Measurements from ENCODE around the gene ANAPC4.

The ANAPC4 gene

DNA sequence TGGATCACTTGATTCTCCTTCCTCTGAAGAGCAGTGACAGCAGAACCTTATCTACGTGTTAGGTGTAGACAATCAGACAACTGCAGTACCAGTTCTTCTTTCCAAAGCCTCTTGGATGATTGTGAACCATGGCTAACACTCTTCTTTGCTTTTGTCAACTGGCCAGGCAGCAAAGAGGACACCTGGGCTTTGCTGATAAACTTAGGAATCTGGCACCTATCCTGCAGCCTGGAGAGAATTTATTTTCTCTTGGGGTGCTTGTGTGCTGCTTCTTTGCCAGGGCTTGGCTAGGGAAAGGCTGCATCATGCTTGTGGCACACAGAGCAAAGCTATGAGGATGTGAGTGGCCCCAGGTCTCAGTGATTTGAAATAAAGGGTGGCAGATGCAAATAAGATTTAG lies 77.4 kb downstream of the ANAPC4 start:
- Histone ChIP-seq H3K4me3 (ENCODE audit: insufficient read depth in 1 of 2, low read depth in 1 of 2, low read length in 2 of 2) (no peak overlapping the region), H2AK5ac (ENCODE audit: low read length, severe bottlenecking) (no peak overlapping the region), H2AFZ (ENCODE audit: low read depth, low read length) (no peak overlapping the region), H3K14ac (ENCODE audit: low read length in 2 of 2) (no peak overlapping the region), H3K4me1 (ENCODE audit: control insufficient read depth, insufficient read depth, low read depth, low read length) (no peaks in the 10 kb centered on the region), H3K23ac (ENCODE audit: low read length in 2 of 2) (no peak overlapping the region), H3K36me3 (ENCODE audit: control insufficient read depth in 1 of 2, insufficient read depth in 2 of 2, low read depth in 1 of 2, low read length in 2 of 2) (no peaks in the 10 kb centered on the region), H3K18ac (ENCODE audit: low read depth in 1 of 2, low read length in 2 of 2) (no peak overlapping the region), H3K27ac (ENCODE audit: low read length, poor library complexity, severe bottlenecking) (no peak overlapping the region), H3K9me3 (ENCODE audit: control insufficient read depth, low read length) (no peaks in the 10 kb centered on the region), H4K91ac (ENCODE audit: low read length) (no peak overlapping the region), H3K79me1 (replicated peaks; ENCODE audit: low read length, poor library complexity, severe bottlenecking) (no peaks in the 10 kb centered on the region), H4K8ac (ENCODE audit: low read length) (no peak overlapping the region), H3K4ac (ENCODE audit: low read depth in 1 of 2, low read length in 2 of 2) (no peak overlapping the region), H2BK15ac (ENCODE audit: low read depth, poor library complexity, severe bottlenecking) (no peak overlapping the region), H3K9ac (ENCODE audit: low read length) (no peak overlapping the region), H2BK5ac (ENCODE audit: low read depth, low read length, poor library complexity, severe bottlenecking) (no peak overlapping the region), H3K4me2 (ENCODE audit: low read length, poor library complexity, severe bottlenecking) (no peak overlapping the region), H3K27me3 (ENCODE audit: control insufficient read depth in 1 of 2, insufficient read depth in 1 of 2, low read length in 2 of 2) (no peaks in the 10 kb centered on the region), H2BK120ac (ENCODE audit: low read depth, low read length) (no peak overlapping the region), H2BK12ac (ENCODE audit: low read length in 2 of 2) (no peak overlapping the region)
- WGBS: 63% methylated on average over 1 of the region's 1 CpG
- DNase-seq: no peak

GRCh38 chr4:25457053-25457715 lies 80.1 kb downstream of the ANAPC4 start:
- Histone ChIP-seq H3K18ac (ENCODE audit: low read depth in 1 of 2, low read length in 2 of 2) (no peak overlapping the region), H3K79me1 (replicated peaks; ENCODE audit: low read length, poor library complexity, severe bottlenecking) (no peaks in the 10 kb centered on the region), H3K9me3 (ENCODE audit: control insufficient read depth, low read length) (no peaks in the 10 kb centered on the region), H2AK5ac (ENCODE audit: low read length, severe bottlenecking) (no peak overlapping the region), H2AFZ (ENCODE audit: low read depth, low read length) (no peak overlapping the region), H3K4ac (ENCODE audit: low read depth in 1 of 2, low read length in 2 of 2) (no peak overlapping the region), H3K14ac (ENCODE audit: low read length in 2 of 2) (no peak overlapping the region), H2BK5ac (ENCODE audit: low read depth, low read length, poor library complexity, severe bottlenecking) (no peak overlapping the region), H4K8ac (ENCODE audit: low read length) (peak overlapping the region; percentile 85), H3K4me2 (ENCODE audit: low read length, poor library complexity, severe bottlenecking) (no peak overlapping the region), H2BK120ac (ENCODE audit: low read depth, low read length) (no peak overlapping the region), H2BK12ac (ENCODE audit: low read length in 2 of 2) (no peak overlapping the region), H2BK15ac (ENCODE audit: low read depth, poor library complexity, severe bottlenecking) (no peak overlapping the region), H3K4me3 (ENCODE audit: insufficient read depth in 1 of 2, low read depth in 1 of 2, low read length in 2 of 2) (no peak overlapping the region), H4K91ac (ENCODE audit: low read length) (no peak overlapping the region), H3K23ac (ENCODE audit: low read length in 2 of 2) (no peak overlapping the region), H3K27me3 (ENCODE audit: control insufficient read depth in 1 of 2, insufficient read depth in 1 of 2, low read length in 2 of 2) (no peaks in the 10 kb centered on the region), H3K9ac (ENCODE audit: low read length) (no peak overlapping the region), H3K27ac (ENCODE audit: low read length, poor library complexity, severe bottlenecking) (no peak overlapping the region), H3K36me3 (ENCODE audit: control insufficient read depth in 1 of 2, insufficient read depth in 2 of 2, low read depth in 1 of 2, low read length in 2 of 2) (no peaks in the 10 kb centered on the region), H3K4me1 (ENCODE audit: control insufficient read depth, insufficient read depth, low read depth, low read length) (no peaks in the 10 kb centered on the region)
- DNase-seq: peak; percentile 44
- WGBS: 56% methylated on average over 3 of the region's 3 CpGs

- Histone ChIP-seq H3K27me3 (ENCODE audit: control insufficient read depth in 1 of 2, insufficient read depth in 1 of 2, low read length in 2 of 2) (peaks cover 0 to 5% of the 10 kb centered on the region in 2 experiments), H4K91ac (ENCODE audit: low read length) (no peak overlapping the region), H3K23ac (ENCODE audit: low read length in 2 of 2) (no peak overlapping the region), H3K9me3 (ENCODE audit: control insufficient read depth, low read length) (peaks cover 5% of the 10 kb centered on the region), H2AFZ (ENCODE audit: low read depth, low read length) (no peak overlapping the region), H3K9ac (ENCODE audit: low read length) (no peak overlapping the region), H3K79me1 (replicated peaks; ENCODE audit: low read length, poor library complexity, severe bottlenecking) (no peaks in the 10 kb centered on the region), H2BK5ac (ENCODE audit: low read depth, low read length, poor library complexity, severe bottlenecking) (no peak overlapping the region), H3K4me2 (ENCODE audit: low read length, poor library complexity, severe bottlenecking) (no peak overlapping the region), H2BK15ac (ENCODE audit: low read depth, poor library complexity, severe bottlenecking) (no peak overlapping the region), H2BK120ac (ENCODE audit: low read depth, low read length) (no peak overlapping the region), H2AK5ac (ENCODE audit: low read length, severe bottlenecking) (no peak overlapping the region), H4K8ac (ENCODE audit: low read length) (no peak overlapping the region), H3K36me3 (ENCODE audit: control insufficient read depth in 1 of 2, insufficient read depth in 2 of 2, low read depth in 1 of 2, low read length in 2 of 2) (no peaks in the 10 kb centered on the region), H3K18ac (ENCODE audit: low read depth in 1 of 2, low read length in 2 of 2) (no peak overlapping the region), H3K27ac (ENCODE audit: low read length, poor library complexity, severe bottlenecking) (no peak overlapping the region), H3K14ac (ENCODE audit: low read length in 2 of 2) (peak overlapping the region in 1 of 2 experiments; percentile 36), H3K4ac (ENCODE audit: low read depth in 1 of 2, low read length in 2 of 2) (no peak overlapping the region), H2BK12ac (ENCODE audit: low read length in 2 of 2) (no peak overlapping the region), H3K4me1 (ENCODE audit: control insufficient read depth, insufficient read depth, low read depth, low read length) (no peaks in the 10 kb centered on the region), H3K4me3 (ENCODE audit: insufficient read depth in 1 of 2, low read depth in 1 of 2, low read length in 2 of 2) (no peak overlapping the region)
- 93% methylated on average over 9 of the region's 11 CpGs for WGBS
- DNase-seq: no peak
Measured at GRCh38 chr4:25466966-25467697, 90.1 kb downstream of the ANAPC4 start.

DNA sequence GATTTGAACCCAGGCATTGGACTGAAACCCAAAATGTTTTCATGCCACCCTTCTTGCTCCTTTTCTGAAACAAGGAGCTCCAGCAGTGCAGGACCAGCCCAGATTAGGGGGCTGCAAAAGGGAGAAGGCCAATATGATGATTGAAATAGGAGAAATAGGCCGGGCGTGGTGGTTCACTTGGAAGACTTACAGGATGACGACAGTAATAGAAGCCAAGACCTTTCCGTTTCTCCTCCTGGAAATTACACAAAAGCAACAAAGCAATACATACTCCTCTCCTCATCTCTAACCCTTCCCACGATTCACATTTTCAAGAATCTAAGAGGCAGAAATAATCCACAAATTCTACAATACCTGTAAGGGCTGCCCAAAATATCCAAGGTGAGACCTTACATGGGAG lies 90.8 kb downstream of the ANAPC4 start:
- H3K4ac ChIP-seq (ENCODE audit: low read depth in 1 of 2, low read length in 2 of 2): no peak overlapping the region
- peaks cover 5% of the 10 kb centered on the region for H3K9me3 ChIP-seq (ENCODE audit: control insufficient read depth, low read length)
- no peak overlapping the region for H2AFZ ChIP-seq (ENCODE audit: low read depth, low read length)
- no peak overlapping the region for H4K91ac ChIP-seq (ENCODE audit: low read length)
- no peak overlapping the region for H2AK5ac ChIP-seq (ENCODE audit: low read length, severe bottlenecking)
- H3K9ac ChIP-seq (ENCODE audit: low read length): no peak overlapping the region
- peaks cover 0 to 5% of the 10 kb centered on the region in 2 experiments for H3K27me3 ChIP-seq (ENCODE audit: control insufficient read depth in 1 of 2, insufficient read depth in 1 of 2, low read length in 2 of 2)
- H4K8ac ChIP-seq (ENCODE audit: low read length): no peak overlapping the region
- H3K4me1 ChIP-seq (ENCODE audit: control insufficient read depth, insufficient read depth, low read depth, low read length): no peaks in the 10 kb centered on the region
- no peak for DNase-seq
- H2BK12ac ChIP-seq (ENCODE audit: low read length in 2 of 2): no peak overlapping the region
- no peak overlapping the region for H3K14ac ChIP-seq (ENCODE audit: low read length in 2 of 2)
- no peak overlapping the region for H3K27ac ChIP-seq (ENCODE audit: low read length, poor library complexity, severe bottlenecking)
- H3K23ac ChIP-seq (ENCODE audit: low read length in 2 of 2): no peak overlapping the region
- no peaks in the 10 kb centered on the region for H3K79me1 ChIP-seq (replicated peaks; ENCODE audit: low read length, poor library complexity, severe bottlenecking)
- no peak overlapping the region for H3K4me2 ChIP-seq (ENCODE audit: low read length, poor library complexity, severe bottlenecking)
- no peaks in the 10 kb centered on the region for H3K36me3 ChIP-seq (ENCODE audit: control insufficient read depth in 1 of 2, insufficient read depth in 2 of 2, low read depth in 1 of 2, low read length in 2 of 2)
- no peak overlapping the region for H2BK5ac ChIP-seq (ENCODE audit: low read depth, low read length, poor library complexity, severe bottlenecking)
- H3K4me3 ChIP-seq (ENCODE audit: insufficient read depth in 1 of 2, low read depth in 1 of 2, low read length in 2 of 2): no peak overlapping the region
- no peak overlapping the region for H2BK120ac ChIP-seq (ENCODE audit: low read depth, low read length)
- WGBS: 88% methylated on average over 5 of the region's 5 CpGs
- H3K18ac ChIP-seq (ENCODE audit: low read depth in 1 of 2, low read length in 2 of 2): no peak overlapping the region
- no peak overlapping the region for H2BK15ac ChIP-seq (ENCODE audit: low read depth, poor library complexity, severe bottlenecking)

Data from mesenchymal stem cell (in vitro differentiated cells and primary cell).